Measurements from ENCODE around the gene SNED1.
A peak's percentile ranks its signal among the peaks of the same experiment; 100 is the strongest.
"Not testable (repeated sequence)": the region's sequence is repeated elsewhere in the genome, so short reads cannot be mapped to it uniquely, and the experiment has no call there.

The SNED1 gene

GRCh38 chr2:241102239-241102803, 103.9 kb downstream of the SNED1 start, which contains the start of gene MTERF4:
MTERF4 (minus strand) TSS chr2:241102287; CDS start chr2:241102273, 14 bp downstream.
- DNase-seq (ENCODE audit: low read depth), result peak; percentile 47
- peak within 1 kb of the TSS; percentile 60 for H3K4me3 ChIP-seq (ENCODE audit: low read depth, low read length)
- TF ChIP-seq, protein P1, sequence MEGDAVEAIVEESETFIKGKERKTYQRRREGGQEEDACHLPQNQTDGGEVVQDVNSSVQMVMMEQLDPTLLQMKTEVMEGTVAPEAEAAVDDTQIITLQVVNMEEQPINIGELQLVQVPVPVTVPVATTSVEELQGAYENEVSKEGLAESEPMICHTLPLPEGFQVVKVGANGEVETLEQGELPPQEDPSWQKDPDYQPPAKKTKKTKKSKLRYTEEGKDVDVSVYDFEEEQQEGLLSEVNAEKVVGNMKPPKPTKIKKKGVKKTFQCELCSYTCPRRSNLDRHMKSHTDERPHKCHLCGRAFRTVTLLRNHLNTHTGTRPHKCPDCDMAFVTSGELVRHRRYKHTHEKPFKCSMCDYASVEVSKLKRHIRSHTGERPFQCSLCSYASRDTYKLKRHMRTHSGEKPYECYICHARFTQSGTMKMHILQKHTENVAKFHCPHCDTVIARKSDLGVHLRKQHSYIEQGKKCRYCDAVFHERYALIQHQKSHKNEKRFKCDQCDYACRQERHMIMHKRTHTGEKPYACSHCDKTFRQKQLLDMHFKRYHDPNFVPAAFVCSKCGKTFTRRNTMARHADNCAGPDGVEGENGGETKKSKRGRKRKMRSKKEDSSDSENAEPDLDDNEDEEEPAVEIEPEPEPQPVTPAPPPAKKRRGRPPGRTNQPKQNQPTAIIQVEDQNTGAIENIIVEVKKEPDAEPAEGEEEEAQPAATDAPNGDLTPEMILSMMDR (IDR thresholded peaks at IDR 0.05; ENCODE audit: control insufficient read depth, extremely low read depth, insufficient read depth), result no peak

DNA sequence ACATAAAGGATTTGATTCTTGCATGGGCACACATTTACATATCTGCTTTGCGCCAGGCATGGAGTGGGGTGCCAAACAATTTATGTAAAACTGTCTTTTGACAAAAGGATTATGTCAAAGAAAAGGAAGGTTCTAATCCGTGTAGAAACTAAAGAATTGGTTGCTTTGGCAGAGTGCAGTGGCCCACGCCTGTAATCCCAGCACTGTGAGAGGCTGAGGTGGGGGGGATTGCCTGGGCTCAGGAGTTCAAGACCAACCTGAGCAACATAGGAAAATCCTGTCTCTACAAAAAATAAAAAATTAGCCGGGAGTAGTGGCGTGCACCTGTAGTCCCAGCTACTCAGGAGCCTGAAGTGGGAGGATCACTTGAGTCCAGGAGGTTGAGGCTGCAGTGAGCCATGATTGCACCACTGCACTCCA, 104.8 kb downstream of the SNED1 start:
- TF ChIP-seq, protein P1 (IDR thresholded peaks at IDR 0.05; ENCODE audit: control insufficient read depth, extremely low read depth, insufficient read depth), result no peak
- peak overlapping the region; percentile 60 for H3K4me3 ChIP-seq (ENCODE audit: low read depth, low read length)
- no peak for DNase-seq (ENCODE audit: low read depth)

GRCh38 chr2:241104611-241105010, 106.2 kb downstream of the SNED1 start:
- H3K4me3 ChIP-seq (ENCODE audit: low read depth, low read length); DNase-seq (ENCODE audit: low read depth): not testable (repeated sequence)

DNA sequence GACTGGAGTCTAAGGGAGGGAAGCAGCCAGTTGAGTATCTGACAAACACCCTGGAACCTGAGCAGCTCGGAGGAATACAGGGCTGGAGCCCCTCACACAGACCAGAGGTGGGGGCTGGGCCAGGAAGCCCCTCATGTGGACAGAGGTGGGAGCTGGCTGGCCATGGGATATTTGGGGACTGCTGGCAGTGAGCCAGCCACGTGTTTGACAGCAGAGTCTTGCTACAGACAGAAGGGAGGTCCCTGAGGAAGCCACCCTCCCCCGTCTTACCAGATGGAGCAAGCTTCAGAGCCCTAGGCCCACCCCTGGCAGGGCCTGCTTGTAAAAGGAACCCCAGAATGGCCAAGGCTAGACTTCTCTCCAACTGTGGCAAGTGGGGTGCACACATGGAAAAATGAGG, 107.2 kb downstream of the SNED1 start:
- TF ChIP-seq, protein P1 (IDR thresholded peaks at IDR 0.05; ENCODE audit: control insufficient read depth, extremely low read depth, insufficient read depth), result no peak
- no peak overlapping the region for H3K4me3 ChIP-seq (ENCODE audit: low read depth, low read length)
- DNase-seq (ENCODE audit: low read depth), result no peak

DNA sequence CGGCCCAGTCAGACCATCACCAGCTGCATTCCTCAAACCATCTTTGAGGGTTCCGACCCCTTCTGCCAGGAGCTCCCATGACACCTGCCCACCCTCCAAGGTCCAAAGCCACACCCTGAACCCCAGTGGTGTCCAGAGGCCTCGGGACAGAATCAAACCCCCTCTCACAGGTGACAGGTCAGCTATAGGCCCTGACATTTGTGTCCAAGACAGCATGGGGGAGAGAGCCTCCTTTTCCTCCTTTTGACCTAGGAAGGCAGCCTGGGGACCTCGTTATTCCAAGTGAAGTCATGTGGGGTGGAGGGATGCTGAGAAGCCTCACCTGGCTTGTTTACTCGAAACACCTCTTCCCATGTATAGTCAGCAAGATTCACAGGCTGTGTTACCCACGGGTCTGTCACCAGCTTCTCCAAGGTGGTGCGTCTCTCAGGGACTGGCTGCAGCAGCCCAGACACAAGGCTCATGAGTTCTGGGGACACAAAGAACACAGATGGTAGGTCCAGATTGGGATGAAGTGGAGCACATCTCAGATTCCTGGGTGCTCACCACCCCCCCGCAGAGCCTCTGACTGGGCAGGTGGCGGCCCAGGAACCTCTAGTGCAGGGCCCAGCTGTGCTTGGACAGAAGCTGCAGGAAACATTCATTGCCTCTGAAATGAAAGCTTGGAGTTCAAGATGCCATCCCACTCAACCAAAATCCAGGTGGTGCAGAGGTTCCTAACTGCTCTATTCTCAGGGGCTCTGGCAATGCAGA, 108.8 kb downstream of the SNED1 start:
- no peak overlapping the region for H3K4me3 ChIP-seq (ENCODE audit: low read depth, low read length)
- no peak for DNase-seq (ENCODE audit: low read depth)
- TF ChIP-seq, protein P1 (IDR thresholded peaks at IDR 0.05; ENCODE audit: control insufficient read depth, extremely low read depth, insufficient read depth), result no peak

DNA sequence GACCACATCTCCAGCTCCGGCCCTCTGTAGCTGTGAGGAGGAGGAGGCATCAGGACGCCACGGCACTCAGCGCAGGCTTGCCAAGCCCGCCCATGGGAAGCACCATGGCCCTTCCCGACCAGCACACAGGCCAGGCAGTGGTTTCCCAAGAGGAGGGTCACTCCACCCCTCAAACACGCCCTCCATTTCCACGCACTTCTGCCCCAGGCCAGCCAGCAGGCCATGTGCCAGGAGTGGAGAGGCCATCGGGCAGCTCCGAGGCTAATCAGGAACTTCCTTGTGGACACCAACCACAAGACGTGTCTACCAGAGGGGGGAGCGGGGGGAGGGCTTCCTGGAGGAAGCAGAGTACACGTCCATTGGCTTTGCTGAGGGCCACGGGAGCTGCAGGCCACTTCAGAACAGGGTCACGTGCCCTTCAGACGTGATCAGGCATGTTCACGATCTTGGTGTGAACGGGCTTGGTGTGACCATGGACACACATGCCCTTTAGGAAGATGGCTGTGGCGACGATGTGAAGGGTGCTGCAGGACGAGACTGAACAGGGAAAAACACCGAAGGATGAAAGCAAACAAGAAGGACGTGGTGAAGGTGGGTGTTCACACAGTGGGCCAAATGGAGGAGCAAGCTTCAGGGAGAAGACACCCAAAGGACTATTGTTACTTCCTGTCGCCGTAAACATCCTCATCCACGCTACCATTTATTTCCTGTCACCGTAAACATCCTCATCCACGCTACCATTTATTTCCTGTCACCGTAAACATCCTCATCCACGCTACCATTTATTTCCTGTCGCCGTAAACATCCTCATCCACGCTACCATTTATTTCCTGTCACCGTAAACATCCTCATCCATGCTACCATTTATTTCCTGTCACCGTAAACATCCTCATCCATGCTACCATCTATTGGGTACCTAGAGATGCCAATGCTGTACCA, 110.1 kb downstream of the SNED1 start:
- no peak for DNase-seq (ENCODE audit: low read depth)
- TF ChIP-seq, protein P1 (IDR thresholded peaks at IDR 0.05; ENCODE audit: control insufficient read depth, extremely low read depth, insufficient read depth), result no peak
- H3K4me3 ChIP-seq (ENCODE audit: low read depth, low read length), result no peak overlapping the region
